Endothelial cell of hepatic sinusoid (primary cell): ENCODE results near the gene BCAS1.

ENCODE experiments used
- in situ Hi-C: cut with HindIII; loops from 2 replicates; pipeline ENCODE4 v1.10.0; 2017; ENCODE audit warnings: low sequenced_read_pairs

The BCAS1 gene

GRCh38 chr20:54103762-54104600 is 33.6 kb upstream of the BCAS1 start:
- in situ Hi-C loops: loop anchor here (10.0 kb wide), 1 partner anchor 91 kb away; no protein-coding TSS in a partner anchor

- in situ Hi-C loops: loop anchor here (10.0 kb wide), 1 partner anchor 92 kb away; no protein-coding TSS in a partner anchor
Measured at GRCh38 chr20:54103067-54103761, 32.8 kb upstream of the BCAS1 start.

- in situ Hi-C loops: loop anchor here (10.0 kb wide), 1 partner anchor 92 kb away; no protein-coding TSS in a partner anchor
Measured at GRCh38 chr20:54102543-54102942, 32.1 kb upstream of the BCAS1 start.

GRCh38 chr20:54100563-54100962 is 30.2 kb upstream of the BCAS1 start:
- in situ Hi-C loops: loop anchor here (10.0 kb wide), 1 partner anchor 94 kb away; no protein-coding TSS in a partner anchor

- in situ Hi-C loops: loop anchor here (10.0 kb wide), 2 partner anchors 95 to 545 kb away; no protein-coding TSS in a partner anchor
Measured at GRCh38 chr20:54099894-54100293, 29.5 kb upstream of the BCAS1 start.

GRCh38 chr20:54098047-54098446 is 27.7 kb upstream of the BCAS1 start:
- in situ Hi-C loops: loop anchor here (10.0 kb wide), 1 partner anchor 547 kb away; no protein-coding TSS in a partner anchor

GRCh38 chr20:54097236-54097529 is 26.8 kb upstream of the BCAS1 start:
- in situ Hi-C loops: loop anchor here (10.0 kb wide), 1 partner anchor 548 kb away; no protein-coding TSS in a partner anchor

GRCh38 chr20:54095824-54096223 is 25.4 kb upstream of the BCAS1 start:
- in situ Hi-C loops: loop anchor here (10.0 kb wide), 1 partner anchor 549 kb away; no protein-coding TSS in a partner anchor

- in situ Hi-C loops: loop anchor here (10.0 kb wide), 1 partner anchor 551 kb away; no protein-coding TSS in a partner anchor
Measured at GRCh38 chr20:54094268-54094580, 23.8 kb upstream of the BCAS1 start.

GRCh38 chr20:54093423-54094267 is 23.3 kb upstream of the BCAS1 start:
- in situ Hi-C loops: loop anchor here (10.0 kb wide), 1 partner anchor 551 kb away; no protein-coding TSS in a partner anchor

- in situ Hi-C loops: loop anchor here (10.0 kb wide), 1 partner anchor 553 kb away; no protein-coding TSS in a partner anchor
Measured at GRCh38 chr20:54092021-54092420, 21.6 kb upstream of the BCAS1 start.

GRCh38 chr20:54091120-54091480 is 20.7 kb upstream of the BCAS1 start:
- in situ Hi-C loops: loop anchor here (10.0 kb wide), 1 partner anchor 554 kb away; no protein-coding TSS in a partner anchor

- in situ Hi-C loops: loop anchor here (10.0 kb wide), 1 partner anchor 554 kb away; no protein-coding TSS in a partner anchor
Measured at GRCh38 chr20:54090230-54091119, 20.1 kb upstream of the BCAS1 start.

- in situ Hi-C loops: loop anchor here (5.0 kb wide), 1 partner anchor 89 kb away; no protein-coding TSS in a partner anchor
Measured at GRCh38 chr20:54088430-54088829, 18.0 kb upstream of the BCAS1 start.

GRCh38 chr20:54086507-54087039 is 16.2 kb upstream of the BCAS1 start:
- in situ Hi-C loops: loop anchor here (5.0 kb wide), 1 partner anchor 91 kb away; no protein-coding TSS in a partner anchor

- in situ Hi-C loops: loop anchor here (5.0 kb wide), 1 partner anchor 91 kb away; no protein-coding TSS in a partner anchor
Measured at GRCh38 chr20:54085910-54086309, 15.5 kb upstream of the BCAS1 start.

- in situ Hi-C loops: loop anchor here (5.0 kb wide), 1 partner anchor 92 kb away; no protein-coding TSS in a partner anchor
Measured at GRCh38 chr20:54085425-54085824, 15.0 kb upstream of the BCAS1 start.

- in situ Hi-C loops: loop anchor here (5.0 kb wide), 1 partner anchor 92 kb away; no protein-coding TSS in a partner anchor
Measured at GRCh38 chr20:54084727-54085388, 14.5 kb upstream of the BCAS1 start.
